Neural cell (in vitro differentiated cells): ENCODE data around the gene PDE9A.

ENCODE experiments used
- EP300 ChIP-seq: fragments of 450-650 bp; conservative IDR thresholded peaks from 2 replicates; pipeline ENCODE4 v1.6.1; 2014; ENCODE audit warnings: antibody characterized with exemption, mild to moderate bottlenecking, moderate library complexity; ENCODE audit not compliant: poor library complexity, severe bottlenecking
- EZH2 ChIP-seq: fragments of 200-600, 300-800 bp; shearing (Covaris generic), sonication (generic); IDR thresholded peaks from 2 replicates; pipeline ENCODE4 v1.6.1; 2014; ENCODE audit warnings: antibody characterized with exemption, low read length, borderline replicate concordance, mild to moderate bottlenecking; ENCODE audit not compliant: insufficient read depth, poor library complexity, severe bottlenecking
- MXI1 ChIP-seq: fragments of 450-650 bp; conservative IDR thresholded peaks from 2 replicates; pipeline ENCODE4 v1.6.1; 2014; ENCODE audit warnings: antibody characterized with exemption, mild to moderate bottlenecking; ENCODE audit not compliant: poor library complexity, severe bottlenecking
- POLR2AphosphoS5 ChIP-seq: IDR thresholded peaks from 2 replicates; pipeline ENCODE4 v1.6.1; 2012
- RAD21 ChIP-seq: fragments of 450-650 bp; conservative IDR thresholded peaks from 2 replicates; pipeline ENCODE4 v1.6.1; 2014; ENCODE audit warnings: antibody characterized with exemption, mild to moderate bottlenecking, moderate library complexity
- SMC3 ChIP-seq: fragments of 450-650 bp; conservative IDR thresholded peaks from 2 replicates; pipeline ENCODE4 v1.6.1; 2014; ENCODE audit warnings: antibody characterized with exemption, mild to moderate bottlenecking, moderate library complexity; ENCODE audit not compliant: poor library complexity
- TAF1 ChIP-seq: IDR thresholded peaks from 2 replicates; pipeline ENCODE4 v1.6.1; 2012; ENCODE audit warnings: low read depth
- TF ChIP-seq, protein P1 (sequence below): fragments of 450-650 bp; IDR thresholded peaks from 2 replicates; pipeline ENCODE4 v1.5.1; 2014; ENCODE audit warnings: antibody characterized with exemption, mild to moderate bottlenecking, moderate library complexity; ENCODE audit not compliant: poor library complexity, severe bottlenecking
- TF ChIP-seq, protein P2 (sequence below): IDR thresholded peaks from 2 replicates; pipeline ENCODE4 v1.6.1; 2012; ENCODE audit warnings: borderline replicate concordance

- TF ChIP-seq EZH2 = no peak
- TF ChIP-seq, protein P1, sequence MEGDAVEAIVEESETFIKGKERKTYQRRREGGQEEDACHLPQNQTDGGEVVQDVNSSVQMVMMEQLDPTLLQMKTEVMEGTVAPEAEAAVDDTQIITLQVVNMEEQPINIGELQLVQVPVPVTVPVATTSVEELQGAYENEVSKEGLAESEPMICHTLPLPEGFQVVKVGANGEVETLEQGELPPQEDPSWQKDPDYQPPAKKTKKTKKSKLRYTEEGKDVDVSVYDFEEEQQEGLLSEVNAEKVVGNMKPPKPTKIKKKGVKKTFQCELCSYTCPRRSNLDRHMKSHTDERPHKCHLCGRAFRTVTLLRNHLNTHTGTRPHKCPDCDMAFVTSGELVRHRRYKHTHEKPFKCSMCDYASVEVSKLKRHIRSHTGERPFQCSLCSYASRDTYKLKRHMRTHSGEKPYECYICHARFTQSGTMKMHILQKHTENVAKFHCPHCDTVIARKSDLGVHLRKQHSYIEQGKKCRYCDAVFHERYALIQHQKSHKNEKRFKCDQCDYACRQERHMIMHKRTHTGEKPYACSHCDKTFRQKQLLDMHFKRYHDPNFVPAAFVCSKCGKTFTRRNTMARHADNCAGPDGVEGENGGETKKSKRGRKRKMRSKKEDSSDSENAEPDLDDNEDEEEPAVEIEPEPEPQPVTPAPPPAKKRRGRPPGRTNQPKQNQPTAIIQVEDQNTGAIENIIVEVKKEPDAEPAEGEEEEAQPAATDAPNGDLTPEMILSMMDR = no peak
- no peak for TF ChIP-seq SMC3
- TF ChIP-seq, protein P2, sequence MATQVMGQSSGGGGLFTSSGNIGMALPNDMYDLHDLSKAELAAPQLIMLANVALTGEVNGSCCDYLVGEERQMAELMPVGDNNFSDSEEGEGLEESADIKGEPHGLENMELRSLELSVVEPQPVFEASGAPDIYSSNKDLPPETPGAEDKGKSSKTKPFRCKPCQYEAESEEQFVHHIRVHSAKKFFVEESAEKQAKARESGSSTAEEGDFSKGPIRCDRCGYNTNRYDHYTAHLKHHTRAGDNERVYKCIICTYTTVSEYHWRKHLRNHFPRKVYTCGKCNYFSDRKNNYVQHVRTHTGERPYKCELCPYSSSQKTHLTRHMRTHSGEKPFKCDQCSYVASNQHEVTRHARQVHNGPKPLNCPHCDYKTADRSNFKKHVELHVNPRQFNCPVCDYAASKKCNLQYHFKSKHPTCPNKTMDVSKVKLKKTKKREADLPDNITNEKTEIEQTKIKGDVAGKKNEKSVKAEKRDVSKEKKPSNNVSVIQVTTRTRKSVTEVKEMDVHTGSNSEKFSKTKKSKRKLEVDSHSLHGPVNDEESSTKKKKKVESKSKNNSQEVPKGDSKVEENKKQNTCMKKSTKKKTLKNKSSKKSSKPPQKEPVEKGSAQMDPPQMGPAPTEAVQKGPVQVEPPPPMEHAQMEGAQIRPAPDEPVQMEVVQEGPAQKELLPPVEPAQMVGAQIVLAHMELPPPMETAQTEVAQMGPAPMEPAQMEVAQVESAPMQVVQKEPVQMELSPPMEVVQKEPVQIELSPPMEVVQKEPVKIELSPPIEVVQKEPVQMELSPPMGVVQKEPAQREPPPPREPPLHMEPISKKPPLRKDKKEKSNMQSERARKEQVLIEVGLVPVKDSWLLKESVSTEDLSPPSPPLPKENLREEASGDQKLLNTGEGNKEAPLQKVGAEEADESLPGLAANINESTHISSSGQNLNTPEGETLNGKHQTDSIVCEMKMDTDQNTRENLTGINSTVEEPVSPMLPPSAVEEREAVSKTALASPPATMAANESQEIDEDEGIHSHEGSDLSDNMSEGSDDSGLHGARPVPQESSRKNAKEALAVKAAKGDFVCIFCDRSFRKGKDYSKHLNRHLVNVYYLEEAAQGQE = no peak
- TF ChIP-seq MXI1 = no peak
- no peak for TF ChIP-seq RAD21
- no peak for TF ChIP-seq POLR2AphosphoS5
- TF ChIP-seq EP300 = no peak
- no peak for TF ChIP-seq TAF1
Measured at GRCh38 chr21:42666925-42667324, 13.5 kb downstream of the PDE9A start.
